Activated naive CD4-positive, alpha-beta T cell treated with Interleukin-2 at 50 U/mL for 16 hours (primary cell): ENCODE results near the gene NR5A1.

Experiments used
- DNase-seq: peaks from one replicate; pipeline ENCODE4 v3.0.0-alpha.2; 2020

The NR5A1 gene

GRCh38 chr9:124506931-124507879 lies at the start of gene NR5A1:
NR5A1 (minus strand) TSS chr9:124507399; CDS start chr9:124503395, 4,004 bp downstream.
- no peak for DNase-seq

- no peak for DNase-seq
Measured at GRCh38 chr9:124555043-124555442, 47.8 kb upstream of the NR5A1 start.

GRCh38 chr9:124553738-124554137 lies 46.5 kb upstream of the NR5A1 start:
- no peak for DNase-seq

- DNase-seq: no peak
Measured at GRCh38 chr9:124552273-124552605, 45.0 kb upstream of the NR5A1 start.

GRCh38 chr9:124551472-124552272 lies 44.5 kb upstream of the NR5A1 start:
- no peak for DNase-seq

GRCh38 chr9:124550072-124550471 lies 42.9 kb upstream of the NR5A1 start:
- no peak for DNase-seq

GRCh38 chr9:124549016-124549415 lies 41.8 kb upstream of the NR5A1 start:
- no peak for DNase-seq

- DNase-seq: no peak
Measured at GRCh38 chr9:124544535-124544934, 37.3 kb upstream of the NR5A1 start.

GRCh38 chr9:124541824-124542223 lies 34.6 kb upstream of the NR5A1 start:
- DNase-seq: no peak

GRCh38 chr9:124537926-124538325 lies 30.7 kb upstream of the NR5A1 start:
- DNase-seq: no peak

GRCh38 chr9:124535846-124536245 lies 28.6 kb upstream of the NR5A1 start:
- DNase-seq: no peak

- DNase-seq: no peak
Measured at GRCh38 chr9:124532897-124533296, 25.7 kb upstream of the NR5A1 start.

GRCh38 chr9:124531115-124531514 lies 23.9 kb upstream of the NR5A1 start:
- no peak for DNase-seq

GRCh38 chr9:124530246-124530645 lies 23.0 kb upstream of the NR5A1 start:
- no peak for DNase-seq

- DNase-seq: no peak
Measured at GRCh38 chr9:124527781-124528180, 20.6 kb upstream of the NR5A1 start.

GRCh38 chr9:124526174-124526573 lies 19.0 kb upstream of the NR5A1 start:
- DNase-seq: no peak

GRCh38 chr9:124522121-124523098 lies 15.2 kb upstream of the NR5A1 start:
- DNase-seq: no peak

- DNase-seq: no peak
Measured at GRCh38 chr9:124521142-124521541, 13.9 kb upstream of the NR5A1 start.

- no peak for DNase-seq
Measured at GRCh38 chr9:124520206-124520596, 13.0 kb upstream of the NR5A1 start.

- no peak for DNase-seq
Measured at GRCh38 chr9:124518116-124518515, 10.9 kb upstream of the NR5A1 start.

- no peak for DNase-seq
Measured at GRCh38 chr9:124517600-124517999, 10.4 kb upstream of the NR5A1 start.

- DNase-seq: no peak
Measured at GRCh38 chr9:124514874-124515273, 7.7 kb upstream of the NR5A1 start.

- no peak for DNase-seq
Measured at GRCh38 chr9:124514125-124514524, 6.9 kb upstream of the NR5A1 start.
